Omental fat pad (tissue), 4 donors: Measurements from ENCODE around the gene B3GALT6. TPM values are rescaled to one million over a fixed set of nuclear protein-coding genes. Genes with fewer than 3 reads are reported as not detected.
"Not testable (repeated sequence)": the region's sequence is repeated elsewhere in the genome, so short reads cannot be mapped to it uniquely, and the experiment has no call there.

Source experiments
- ATAC-seq: fragments of 150-250 bp; one replicate; pipeline ENCODE4 v1.9.1; 2016; ENCODE audit warnings: mild to moderate bottlenecking, moderate library complexity; ENCODE audit not compliant: low FRiP score
- DNase-seq: peaks from one replicate; pipeline ENCODE4 v3.0.0-alpha.2; 2019; ENCODE audit warnings: low spot score
- total RNA-seq, 4 donors: library from RNA; depleted of rRNA; stranded (reverse); fragments of >200 nt; gene quantifications; one replicate each; pipeline ENCODE4 v1.1.0, GENCODE V29; 2016
- TF ChIP-seq, protein P1 (sequence below), 3 donors: fragments of 450-650 bp; IDR thresholded peaks; one replicate each; pipeline ENCODE4 v1.5.1; 2016 to 2017; ENCODE audit warnings: antibody characterized with exemption in 3 of 3, mild to moderate bottlenecking in 3 of 3, moderate library complexity in 2 of 3

Gene B3GALT6
- total RNA-seq, 4 donors from 2014 or later, result 14.6 to 27.1 (median 22.1) TPM

- DNase-seq (no peak), ATAC-seq (no peak)
- TF ChIP-seq, protein P1, sequence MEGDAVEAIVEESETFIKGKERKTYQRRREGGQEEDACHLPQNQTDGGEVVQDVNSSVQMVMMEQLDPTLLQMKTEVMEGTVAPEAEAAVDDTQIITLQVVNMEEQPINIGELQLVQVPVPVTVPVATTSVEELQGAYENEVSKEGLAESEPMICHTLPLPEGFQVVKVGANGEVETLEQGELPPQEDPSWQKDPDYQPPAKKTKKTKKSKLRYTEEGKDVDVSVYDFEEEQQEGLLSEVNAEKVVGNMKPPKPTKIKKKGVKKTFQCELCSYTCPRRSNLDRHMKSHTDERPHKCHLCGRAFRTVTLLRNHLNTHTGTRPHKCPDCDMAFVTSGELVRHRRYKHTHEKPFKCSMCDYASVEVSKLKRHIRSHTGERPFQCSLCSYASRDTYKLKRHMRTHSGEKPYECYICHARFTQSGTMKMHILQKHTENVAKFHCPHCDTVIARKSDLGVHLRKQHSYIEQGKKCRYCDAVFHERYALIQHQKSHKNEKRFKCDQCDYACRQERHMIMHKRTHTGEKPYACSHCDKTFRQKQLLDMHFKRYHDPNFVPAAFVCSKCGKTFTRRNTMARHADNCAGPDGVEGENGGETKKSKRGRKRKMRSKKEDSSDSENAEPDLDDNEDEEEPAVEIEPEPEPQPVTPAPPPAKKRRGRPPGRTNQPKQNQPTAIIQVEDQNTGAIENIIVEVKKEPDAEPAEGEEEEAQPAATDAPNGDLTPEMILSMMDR (IDR thresholded peaks at IDR 0.05), result no peak
Observed at GRCh38 chr1:1189111-1189510, 42.9 kb upstream of the B3GALT6 start.

GRCh38 chr1:1191734-1192133 is 40.3 kb upstream of the B3GALT6 start:
- ATAC-seq (no peak), DNase-seq (no peak)
- TF ChIP-seq, protein P1 (IDR thresholded peaks at IDR 0.05), result no peak

DNA sequence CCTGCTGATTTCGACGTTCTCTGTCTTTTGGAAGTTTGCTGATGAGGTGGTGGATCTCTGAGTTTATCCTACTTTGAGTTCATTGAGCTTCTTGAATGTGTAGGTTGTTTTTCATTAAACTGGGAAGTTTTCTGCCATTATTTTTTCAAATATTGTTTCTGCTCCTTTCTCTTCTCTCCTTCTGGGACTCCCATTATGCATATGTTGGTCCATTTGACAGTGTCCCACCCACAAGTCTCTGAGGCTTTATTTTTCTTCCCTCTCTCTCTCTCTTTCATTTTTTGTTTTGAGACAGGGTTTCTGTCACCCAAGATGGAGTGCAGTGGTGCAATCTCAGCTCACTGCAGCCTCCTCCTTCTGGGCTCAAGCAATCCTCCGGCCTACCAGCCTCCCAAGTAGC is 37.3 kb upstream of the B3GALT6 start:
- DNase-seq (no peak), ATAC-seq (no peak)
- TF ChIP-seq, protein P1 (IDR thresholded peaks at IDR 0.05), result no peak

GRCh38 chr1:1195726-1196125 is 36.3 kb upstream of the B3GALT6 start:
- not testable (repeated sequence) for ATAC-seq, DNase-seq

DNA sequence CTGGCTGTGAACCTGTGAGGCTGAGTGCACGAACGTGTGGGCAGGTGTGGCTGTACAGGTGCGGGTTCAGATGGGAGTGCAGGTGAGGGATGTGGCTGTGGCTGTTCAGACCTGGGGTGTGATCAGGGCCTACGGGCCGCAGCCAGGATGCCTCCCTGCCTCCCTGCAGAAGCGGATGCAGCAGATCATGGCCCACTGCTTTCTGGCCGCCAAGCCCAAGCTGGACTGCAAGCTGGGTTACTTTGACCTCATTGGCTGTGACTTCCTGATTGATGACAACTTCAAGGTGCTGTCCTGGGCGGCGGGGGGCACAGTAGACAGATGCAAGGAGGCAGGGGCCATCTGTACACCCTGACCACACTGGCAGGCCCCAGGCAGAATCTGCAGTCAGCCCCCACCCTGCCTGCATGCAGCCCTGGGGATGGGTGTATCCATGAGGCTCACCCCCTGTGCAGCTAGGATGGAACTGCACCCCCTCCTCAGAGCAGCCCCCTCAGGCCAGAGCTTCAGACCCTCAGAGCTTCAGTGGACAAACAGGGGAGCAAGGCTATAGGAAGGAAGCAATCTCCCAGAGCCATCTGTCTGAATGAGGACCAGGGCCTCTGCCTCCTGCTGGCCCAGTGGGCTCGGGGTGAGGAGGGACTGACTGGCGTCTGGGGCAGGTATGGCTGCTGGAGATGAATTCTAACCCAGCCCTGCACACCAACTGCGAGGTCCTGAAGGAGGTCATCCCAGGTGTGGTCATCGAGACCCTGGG is 35.4 kb upstream of the B3GALT6 start:
- TF ChIP-seq, protein P1 (IDR thresholded peaks at IDR 0.05), result no peak
- DNase-seq (no peak), ATAC-seq (no peak)

- ATAC-seq (no peak), DNase-seq (no peak)
- TF ChIP-seq, protein P1 (IDR thresholded peaks at IDR 0.05), result no peak
Observed at GRCh38 chr1:1197188-1197500, 34.9 kb upstream of the B3GALT6 start.

DNA sequence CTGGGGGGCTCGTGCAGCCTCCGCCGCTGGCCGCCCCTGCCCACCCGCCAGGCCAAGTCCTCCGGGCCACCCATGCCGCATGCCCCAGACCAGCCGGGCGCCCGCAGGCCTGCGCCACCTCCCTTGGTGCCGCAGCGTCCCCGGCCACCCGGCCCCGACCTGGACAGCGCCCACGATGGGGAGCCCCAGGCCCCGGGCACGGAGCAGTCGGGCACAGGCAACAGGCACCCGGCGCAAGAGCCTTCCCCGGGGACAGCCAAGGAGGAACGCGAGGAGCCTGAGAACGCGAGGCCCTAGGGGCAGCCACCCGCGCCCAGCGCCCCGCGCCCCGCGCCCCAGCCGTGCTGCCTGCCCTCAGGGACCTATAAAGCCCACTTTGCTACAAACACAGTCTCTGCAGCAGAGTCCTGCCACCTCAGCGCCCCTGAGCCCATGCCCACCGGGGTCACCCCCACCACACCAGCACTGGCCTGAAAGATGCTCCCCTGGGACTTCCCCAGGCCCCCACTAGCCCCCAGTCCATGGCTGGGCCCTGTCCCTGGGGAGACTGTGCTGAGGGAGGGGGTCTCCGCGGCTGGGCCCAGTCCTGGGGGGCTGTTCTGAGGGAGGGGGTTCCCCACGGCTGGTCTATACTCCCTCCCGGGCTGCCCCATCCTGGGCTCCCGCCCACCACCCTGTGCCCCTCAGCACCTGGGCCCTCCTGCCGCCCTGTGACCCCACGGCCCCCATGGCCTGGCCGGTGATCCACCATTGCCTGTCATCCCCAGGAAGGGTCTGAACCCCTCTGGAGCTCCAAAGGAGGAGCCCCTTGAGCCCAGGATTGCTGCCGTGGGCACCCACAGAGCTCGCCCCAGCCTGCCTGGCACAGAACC is 34.2 kb upstream of the B3GALT6 start:
- no peak for DNase-seq
- ATAC-seq, result no peak

More for the DNA sequence above, 34.2 kb upstream of the B3GALT6 start:
- TF ChIP-seq, protein P1 (IDR thresholded peaks at IDR 0.05), result no peak
